HEK293 (cell line): ENCODE measurements around the gene TCEAL3.

Experiments used
- KLF1 ChIP-seq: fragments of 450-650 bp; formaldehyde crosslinking; IDR thresholded peaks from 2 replicates; pipeline ENCODE4 v1.5.1; 2016; ENCODE audit warnings: missing biosample characterization, missing genetic modification characterization
- TCF7L2 ChIP-seq: IDR thresholded peaks from 2 replicates; pipeline ENCODE4 v1.6.1; 2011; ENCODE audit warnings: low read depth, mild to moderate bottlenecking, inconsistent platforms, low read length, moderate library complexity, borderline replicate concordance
- WT1 ChIP-seq: fragments of 450-650 bp; formaldehyde crosslinking; IDR thresholded peaks from 2 replicates; pipeline ENCODE4 v1.5.1; 2016; ENCODE audit warnings: missing biosample characterization, missing genetic modification characterization
- ZNF114 ChIP-seq: fragments of 450-650 bp; formaldehyde crosslinking; IDR thresholded peaks from 2 replicates; pipeline ENCODE4 v1.5.0; 2017; ENCODE audit warnings: missing biosample characterization, missing genetic modification characterization
- ZNF837 ChIP-seq: fragments of 450-650 bp; formaldehyde crosslinking; IDR thresholded peaks from 2 replicates; pipeline ENCODE4 v1.5.1; 2016; ENCODE audit warnings: missing biosample characterization, missing genetic modification characterization
- TF ChIP-seq, protein P1 (sequence below): fragments of 450-650 bp; formaldehyde crosslinking; IDR thresholded peaks from 2 replicates; pipeline ENCODE4 v1.5.1; 2016; ENCODE audit warnings: missing biosample characterization, missing genetic modification characterization

- TF ChIP-seq KLF1 (tag by site-specific recombination) (no peak), ZNF837 (tag by site-specific recombination) (no peak), ZNF114 (no peak), WT1 (tag by site-specific recombination) (no peak), TCF7L2 (no peak)
- TF ChIP-seq, protein P1, sequence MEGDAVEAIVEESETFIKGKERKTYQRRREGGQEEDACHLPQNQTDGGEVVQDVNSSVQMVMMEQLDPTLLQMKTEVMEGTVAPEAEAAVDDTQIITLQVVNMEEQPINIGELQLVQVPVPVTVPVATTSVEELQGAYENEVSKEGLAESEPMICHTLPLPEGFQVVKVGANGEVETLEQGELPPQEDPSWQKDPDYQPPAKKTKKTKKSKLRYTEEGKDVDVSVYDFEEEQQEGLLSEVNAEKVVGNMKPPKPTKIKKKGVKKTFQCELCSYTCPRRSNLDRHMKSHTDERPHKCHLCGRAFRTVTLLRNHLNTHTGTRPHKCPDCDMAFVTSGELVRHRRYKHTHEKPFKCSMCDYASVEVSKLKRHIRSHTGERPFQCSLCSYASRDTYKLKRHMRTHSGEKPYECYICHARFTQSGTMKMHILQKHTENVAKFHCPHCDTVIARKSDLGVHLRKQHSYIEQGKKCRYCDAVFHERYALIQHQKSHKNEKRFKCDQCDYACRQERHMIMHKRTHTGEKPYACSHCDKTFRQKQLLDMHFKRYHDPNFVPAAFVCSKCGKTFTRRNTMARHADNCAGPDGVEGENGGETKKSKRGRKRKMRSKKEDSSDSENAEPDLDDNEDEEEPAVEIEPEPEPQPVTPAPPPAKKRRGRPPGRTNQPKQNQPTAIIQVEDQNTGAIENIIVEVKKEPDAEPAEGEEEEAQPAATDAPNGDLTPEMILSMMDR (tag by site-specific recombination) = no peak
Measured at GRCh38 chrX:103644125-103644524, 36.4 kb downstream of the TCEAL3 start.
